ENCODE measurements around the gene CLMN.
"Not testable (repeated sequence)": the region's sequence is repeated elsewhere in the genome, so short reads cannot be mapped to it uniquely, and the experiment has no call there.

The CLMN gene

DNA sequence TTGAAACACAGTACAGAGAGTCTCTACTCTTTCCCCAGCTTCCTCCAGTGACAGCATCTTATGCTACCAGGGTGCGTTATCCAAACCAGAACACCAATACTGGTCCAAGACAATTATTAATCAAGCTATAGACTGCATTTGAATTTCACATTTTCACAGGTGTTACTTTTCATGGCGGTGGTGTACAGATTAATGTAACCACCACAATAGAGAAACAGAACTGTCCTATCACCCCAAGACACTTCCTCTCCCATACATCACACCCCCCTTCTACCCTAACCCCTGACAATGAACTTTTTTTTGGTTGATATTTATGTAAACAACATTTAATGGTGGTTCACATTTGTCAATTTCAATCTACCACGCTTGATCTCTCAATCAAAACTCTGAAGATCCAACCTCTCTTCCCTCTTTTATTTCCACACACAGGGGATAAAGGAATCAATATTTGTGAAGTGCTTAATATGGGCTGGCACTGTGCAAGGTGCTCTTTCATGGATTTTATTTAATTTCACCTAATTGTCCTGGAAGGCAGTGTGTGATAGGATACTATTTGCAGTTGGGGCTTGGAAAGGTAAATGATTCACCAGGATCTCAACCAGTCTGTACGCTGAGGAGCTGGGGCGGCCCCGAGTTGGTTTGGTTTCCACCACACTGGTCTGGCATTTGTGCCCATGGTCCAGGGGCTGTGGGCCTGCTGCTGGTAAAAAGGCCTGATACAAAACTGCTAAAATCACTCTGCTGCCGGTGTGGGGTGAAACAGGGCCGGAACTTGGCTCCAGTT, 107.8 kb downstream of the CLMN start:
- DNase-seq, result no peak

GRCh38 chr14:95210699-95211098, 109.0 kb downstream of the CLMN start:
- DNase-seq, result no peak

DNA sequence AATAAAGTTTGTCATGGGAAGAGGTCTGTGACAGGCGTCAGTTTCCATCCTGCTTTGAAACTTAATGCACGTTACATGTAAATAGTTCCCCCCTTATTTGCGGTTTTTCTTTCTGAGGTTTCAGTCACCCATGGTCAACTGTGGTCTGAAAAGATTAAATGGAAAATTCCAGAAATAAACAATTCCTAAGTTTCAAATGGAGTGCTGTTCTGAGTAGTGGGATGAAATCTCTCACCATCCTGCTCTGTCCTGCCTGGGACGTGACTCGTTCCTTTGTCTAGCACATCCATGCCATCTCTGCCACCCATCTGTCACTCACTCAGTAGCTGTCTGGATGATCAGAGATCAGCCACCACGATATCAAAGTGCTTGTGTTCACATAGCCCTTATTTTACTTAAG, 111.1 kb downstream of the CLMN start:
- DNase-seq, result no peak

GRCh38 chr14:95207475-95208233, 112.1 kb downstream of the CLMN start:
- no peak for DNase-seq

GRCh38 chr14:95206534-95206933, 113.2 kb downstream of the CLMN start:
- DNase-seq, result no peak

GRCh38 chr14:95204705-95205104, 115.0 kb downstream of the CLMN start:
- no peak for DNase-seq

DNA sequence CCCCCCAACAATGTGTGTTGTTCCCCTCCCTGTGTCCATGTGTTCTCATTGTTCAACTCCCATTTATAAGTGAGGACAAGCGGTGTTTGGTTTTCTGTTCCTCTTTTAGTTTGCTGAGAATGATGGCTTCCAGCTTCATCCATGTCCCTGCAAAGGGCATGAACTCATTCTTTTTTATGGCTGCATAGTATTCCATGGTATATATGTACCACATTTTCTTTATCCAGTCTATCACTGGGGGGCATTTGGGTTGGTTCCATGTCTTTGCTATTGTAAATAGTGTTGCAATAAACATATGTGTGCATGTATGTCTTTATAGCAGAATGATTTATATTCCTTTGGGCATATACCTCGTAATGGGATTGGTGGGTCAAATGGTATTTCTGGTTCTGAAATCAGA, 118.0 kb downstream of the CLMN start:
- DNase-seq, result not testable (repeated sequence)

DNA sequence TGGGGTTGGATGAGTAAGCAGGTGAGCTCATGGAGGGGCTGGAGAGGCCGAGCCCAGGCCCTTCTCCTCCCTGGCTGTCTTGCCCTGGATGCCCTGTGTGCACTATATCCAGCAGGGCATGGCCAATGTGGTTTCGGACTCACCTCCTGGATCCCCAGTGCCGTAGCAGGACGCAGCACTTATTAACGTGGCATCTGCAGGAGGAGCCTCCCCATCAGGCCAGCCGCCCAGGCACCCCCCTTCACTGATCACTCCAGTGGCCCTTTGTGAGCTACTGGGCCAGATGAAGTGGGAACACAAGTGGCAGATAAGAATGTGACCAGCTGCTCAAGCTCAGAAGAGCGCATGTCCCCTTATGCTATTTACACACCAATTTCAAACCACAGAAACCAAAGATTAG, 119.3 kb downstream of the CLMN start:
- DNase-seq, result no peak

- no peak for DNase-seq
Observed at GRCh38 chr14:95199298-95199983, 120.3 kb downstream of the CLMN start.

DNA sequence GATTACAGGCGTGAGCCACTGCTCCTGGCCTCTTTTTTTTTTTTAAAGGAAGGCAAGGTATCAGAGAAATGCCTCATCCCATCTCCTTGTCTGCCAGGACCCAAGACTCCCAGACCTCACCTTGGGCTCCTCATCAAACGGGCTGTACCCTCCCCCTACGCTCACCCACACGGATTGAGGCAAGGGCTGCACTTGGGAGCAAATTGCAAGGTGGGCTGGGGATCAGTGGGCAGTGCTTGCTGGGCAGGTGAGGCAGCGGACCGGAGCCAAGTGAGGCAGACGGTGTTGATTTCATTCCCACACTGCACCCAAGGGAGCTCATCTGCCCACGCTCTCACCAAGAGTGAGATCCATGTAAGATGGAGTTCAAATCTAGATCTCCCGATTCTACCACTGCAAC, 121.4 kb downstream of the CLMN start:
- no peak for DNase-seq

GRCh38 chr14:95197551-95197950, 122.2 kb downstream of the CLMN start:
- no peak for DNase-seq

DNA sequence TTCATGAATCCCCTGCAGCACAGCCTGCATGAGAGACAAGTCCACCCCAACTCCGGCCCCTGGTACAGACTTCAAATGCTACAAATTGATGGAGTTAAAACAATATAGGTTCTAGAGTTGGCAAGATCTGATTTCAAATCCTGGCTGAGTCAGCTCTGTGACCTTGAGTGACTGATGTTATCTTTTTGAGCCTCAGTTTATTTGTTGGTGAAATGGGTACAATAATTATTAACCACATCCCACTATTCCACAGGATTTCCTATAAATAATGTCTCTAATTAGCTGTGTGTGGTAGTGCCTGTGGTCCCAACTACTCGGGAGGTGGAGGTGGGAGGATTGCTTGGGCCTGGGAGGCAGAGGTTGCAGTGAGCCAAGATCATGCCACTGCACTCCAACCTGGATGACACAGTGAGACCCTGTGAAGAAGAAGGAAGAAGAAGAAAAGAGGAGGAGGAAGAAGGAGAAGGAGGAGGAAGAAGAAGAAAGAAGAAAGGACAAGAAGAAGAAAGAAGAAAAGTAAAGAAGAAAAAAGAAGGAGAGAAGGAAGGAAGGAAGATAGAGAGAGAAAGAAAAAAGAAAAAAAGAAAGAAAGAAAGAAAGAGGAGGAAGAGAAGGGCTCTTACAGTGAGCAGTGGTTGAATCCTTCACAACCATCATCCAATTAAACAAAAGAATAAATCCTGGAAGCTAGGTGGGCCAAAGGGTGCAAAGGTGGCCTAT, 122.7 kb downstream of the CLMN start:
- DNase-seq, result no peak

DNA sequence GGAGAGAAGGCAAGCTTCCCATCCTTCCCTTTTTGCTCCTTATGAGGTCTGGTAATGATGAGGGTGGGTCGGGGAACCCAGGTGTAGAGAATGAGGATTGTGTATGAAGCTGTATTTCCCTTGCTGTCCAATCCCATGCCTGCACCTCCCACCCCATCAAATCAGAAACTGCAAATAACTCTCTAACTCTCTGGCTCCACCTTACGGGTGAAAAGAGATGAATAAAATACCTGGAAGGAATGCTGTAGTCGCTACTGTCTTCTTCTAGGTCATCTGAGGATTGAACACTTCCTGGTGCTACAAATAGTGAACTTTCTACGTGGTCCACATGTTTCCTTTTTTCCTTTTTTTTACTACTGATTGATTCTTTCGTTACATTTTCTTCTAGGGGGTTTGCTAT, 123.4 kb downstream of the CLMN start:
- DNase-seq, result no peak

DNA sequence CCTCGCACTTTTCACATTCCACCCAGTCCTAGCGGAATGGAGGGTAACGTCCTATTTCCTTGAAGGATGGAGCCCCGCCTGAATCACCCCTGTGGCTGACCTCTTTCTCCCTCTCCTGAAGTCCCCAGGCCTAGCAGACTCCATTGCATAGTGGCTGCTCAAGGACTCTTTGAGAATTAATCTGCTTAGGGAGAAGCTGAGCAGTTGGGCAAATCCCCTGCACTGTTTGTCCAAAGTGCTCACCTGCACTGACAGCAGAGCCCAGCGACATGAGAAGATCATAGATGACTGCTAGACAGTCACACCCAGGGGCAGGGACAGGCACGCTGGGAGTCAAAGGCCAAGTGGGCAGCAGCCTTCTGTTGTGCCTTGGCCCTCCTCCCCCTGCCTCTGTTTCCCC, 124.7 kb downstream of the CLMN start:
- DNase-seq, result no peak

- DNase-seq, result no peak
Observed at GRCh38 chr14:95193081-95193480, 126.6 kb downstream of the CLMN start.

GRCh38 chr14:95192311-95192710, 127.4 kb downstream of the CLMN start:
- no peak for DNase-seq

DNA sequence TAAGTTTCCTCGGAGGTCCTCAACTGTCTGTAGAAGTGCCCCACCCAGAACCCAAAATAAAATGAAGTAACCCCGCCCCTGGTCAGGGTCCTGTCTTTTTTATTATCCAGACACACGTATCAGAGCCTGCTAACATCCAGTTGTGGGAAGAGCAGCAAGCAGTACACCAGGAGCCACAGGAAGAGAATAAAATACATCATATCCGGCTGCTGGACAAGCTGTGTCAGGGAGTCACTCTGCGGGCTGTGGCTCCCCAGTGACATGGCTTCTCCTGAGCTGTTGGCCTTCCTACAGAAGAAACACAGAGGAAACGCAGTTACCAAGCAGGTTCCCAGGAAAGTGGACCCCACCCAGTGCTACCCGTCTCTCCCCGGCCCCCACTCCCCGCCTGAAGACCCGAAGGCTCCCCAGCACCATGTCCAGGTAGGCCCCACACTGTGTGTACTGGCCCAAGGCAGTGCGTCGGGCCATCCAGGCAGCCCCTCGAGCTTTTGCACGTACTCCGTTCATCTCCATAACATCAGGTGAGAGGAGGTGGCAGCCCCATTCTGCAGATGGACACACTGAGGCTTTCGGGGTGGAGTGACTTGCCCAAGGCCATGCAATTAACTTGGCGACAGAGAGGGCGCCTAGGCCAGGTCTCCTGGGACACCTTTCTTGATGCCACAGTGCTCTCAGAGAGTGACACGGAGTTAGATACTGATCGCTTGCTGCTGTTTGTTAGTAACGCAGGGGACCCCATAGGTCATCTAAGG, 128.1 kb downstream of the CLMN start:
- DNase-seq, result no peak

DNA sequence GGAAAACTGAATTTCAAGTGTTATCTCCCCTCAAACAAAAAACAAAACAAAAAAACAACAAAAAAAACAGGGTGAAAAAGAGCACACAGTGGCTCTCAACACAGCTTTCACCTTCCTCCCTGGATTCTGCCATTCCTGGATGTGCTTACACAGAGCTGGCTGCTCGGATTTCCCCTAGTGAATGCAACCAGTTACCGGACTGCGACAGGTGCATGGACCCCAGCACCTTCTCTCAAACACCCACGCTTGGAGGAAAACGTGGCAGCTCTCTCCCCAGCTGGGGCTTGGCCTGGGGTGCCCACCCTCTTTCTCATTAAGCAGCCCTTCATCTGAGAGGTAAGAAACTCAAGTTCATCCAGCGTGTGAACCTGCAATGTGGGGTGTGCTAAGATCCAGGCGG, 128.9 kb downstream of the CLMN start:
- DNase-seq, result no peak

DNA sequence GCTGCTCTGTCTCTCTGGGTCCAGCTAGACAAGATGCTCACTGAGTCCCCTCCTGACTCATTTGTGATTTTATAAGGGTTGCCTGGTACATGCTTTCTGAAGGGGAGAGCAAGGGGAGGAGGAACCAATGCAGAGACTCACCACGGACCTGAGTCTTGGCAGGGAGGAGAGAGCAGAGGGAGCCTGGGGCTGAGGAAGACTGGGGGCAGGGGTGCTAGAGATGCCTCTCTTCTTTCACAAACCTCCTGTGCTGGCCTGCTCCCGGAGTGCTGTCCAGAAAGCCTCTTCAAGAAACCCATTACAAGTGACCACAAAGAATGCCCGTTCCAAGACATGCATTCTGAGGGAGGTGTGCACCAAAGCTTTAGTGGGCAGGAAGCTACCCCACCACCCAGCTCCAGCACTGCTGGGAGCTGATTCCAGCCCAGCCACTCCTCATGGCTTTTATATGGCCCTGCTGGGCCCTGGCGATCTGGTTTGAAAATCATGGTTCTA, 129.3 kb downstream of the CLMN start:
- DNase-seq, result no peak

DNA sequence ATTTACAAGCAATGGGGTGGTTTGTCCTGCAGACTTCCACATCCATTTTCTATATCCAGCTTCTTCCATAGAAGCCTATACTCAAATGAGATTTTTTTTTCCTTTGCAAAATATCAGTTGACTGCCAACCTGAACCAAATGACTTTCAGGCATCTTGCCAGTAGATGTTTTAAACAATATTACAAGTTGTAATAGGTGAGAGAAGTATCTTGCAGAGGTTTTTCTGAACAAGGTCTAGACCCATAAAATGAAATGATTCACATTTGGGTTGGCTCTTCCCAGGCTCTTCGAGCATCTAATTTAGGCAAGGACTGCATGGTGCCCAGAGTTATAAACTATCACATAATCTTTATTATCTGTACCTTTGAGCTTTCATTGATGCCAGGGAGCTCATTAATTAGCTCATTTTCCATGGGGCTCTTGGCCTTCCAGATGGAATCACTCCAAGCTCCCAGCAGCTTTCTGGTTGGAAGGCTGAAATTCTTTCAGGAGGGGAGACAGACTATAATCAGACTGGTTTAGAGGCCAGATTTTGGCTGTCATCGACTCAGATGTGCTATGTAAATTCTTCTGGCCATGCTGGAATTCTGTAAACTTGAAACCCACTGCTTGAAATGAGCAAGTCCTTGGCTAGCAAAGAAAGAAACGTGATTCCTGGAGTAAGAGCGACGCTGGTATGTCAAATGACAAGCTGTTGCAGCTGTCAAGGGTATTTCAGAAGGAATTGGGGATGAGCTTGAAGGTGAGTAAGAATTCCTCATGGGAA, 130.2 kb downstream of the CLMN start:
- DNase-seq, result no peak

DNA sequence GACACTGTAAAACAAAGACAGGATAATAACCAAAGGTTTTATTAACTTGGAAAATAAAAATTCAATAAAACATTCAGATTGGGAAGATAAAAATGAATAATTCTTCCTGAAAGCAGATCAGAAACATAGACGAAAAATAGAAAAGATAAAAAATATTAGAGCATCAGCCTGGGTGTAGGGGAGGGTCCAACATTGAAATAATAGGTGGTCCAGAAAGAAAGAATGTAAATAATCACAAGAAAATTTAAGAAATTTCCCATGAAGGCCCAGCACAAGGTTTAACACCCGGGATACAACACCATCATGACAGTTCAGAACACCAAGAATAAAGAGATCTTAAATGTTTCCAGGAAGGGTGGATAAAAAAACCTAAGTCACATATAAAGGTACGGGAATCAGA, 131.3 kb downstream of the CLMN start:
- DNase-seq, result no peak
